Skin epidermis (tissue), 12 donors: Measurements from ENCODE around the gene TAPBP.
A peak's percentile ranks its signal among the peaks of the same experiment; 100 is the strongest.
"Not testable (repeated sequence)": the region's sequence is repeated elsewhere in the genome, so short reads cannot be mapped to it uniquely, and the experiment has no call there.

Experiments used
- H3K27ac ChIP-seq, 21 experiments: fragments of 200-600 bp; sonication (generic) in 11 of 21; one replicate each; pipeline ENCODE4 v1.5.0; 2020; ENCODE audit warnings: mild to moderate bottlenecking in 3 of 21, inconsistent platforms in 2 of 21, moderate library complexity in 2 of 21
- H3K4me3 ChIP-seq, 7 experiments: fragments of 200-600 bp; sonication (generic) in 2 of 7; one replicate each; pipeline ENCODE4 v1.5.0; 2020; ENCODE audit warnings: inconsistent platforms in 2 of 7, mild to moderate bottlenecking in 2 of 7, moderate library complexity in 1 of 7

The TAPBP gene

GRCh38 chr6:33262490-33262889 is 51.4 kb downstream of the TAPBP start:
- H3K4me3 ChIP-seq = not testable (repeated sequence)

DNA sequence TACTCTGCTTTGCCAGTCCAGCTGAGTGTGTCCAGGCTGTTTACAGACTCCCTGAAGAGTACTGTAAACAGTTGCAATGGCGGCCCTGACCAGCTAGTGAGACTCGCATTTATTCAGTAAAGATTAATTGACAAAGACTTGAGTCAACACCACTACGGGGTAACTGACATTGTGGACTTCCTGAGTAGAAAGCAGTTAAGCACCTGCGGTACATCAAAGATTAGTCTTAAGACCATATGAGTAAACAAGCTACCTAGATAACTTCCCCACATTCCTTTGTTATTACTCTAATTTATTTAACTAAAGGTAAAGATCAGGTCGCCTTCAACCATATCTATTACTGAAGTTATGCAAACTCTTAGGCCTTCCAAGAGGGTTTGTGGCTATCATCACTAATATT is 54.8 kb downstream of the TAPBP start:
- Histone ChIP-seq H3K4me3 (no peak overlapping the region), H3K27ac (no peak overlapping the region)

More at GRCh38 chr6:33262490-33262889, 51.4 kb downstream of the TAPBP start:
- not testable (repeated sequence) for H3K27ac ChIP-seq

DNA sequence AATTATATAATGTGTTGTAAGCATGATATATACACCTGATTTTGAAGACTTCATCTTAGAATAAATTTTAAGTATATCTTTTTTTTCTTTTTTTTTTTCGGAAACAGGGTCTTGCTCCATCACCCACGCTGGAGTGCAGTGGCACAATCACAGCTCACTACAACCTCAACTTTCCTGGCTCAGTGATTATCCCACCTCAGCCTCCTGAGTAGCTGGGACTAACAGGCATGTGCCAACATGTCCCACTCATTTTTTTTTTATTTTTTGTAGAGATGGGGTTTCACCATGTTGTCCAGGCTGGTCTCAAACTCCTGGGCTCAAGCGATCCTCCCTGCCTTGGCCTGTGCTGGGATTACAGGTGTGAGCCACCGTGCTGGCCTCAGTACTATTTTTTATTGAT is 59.3 kb downstream of the TAPBP start:
- Histone ChIP-seq H3K4me3 (no peak overlapping the region), H3K27ac (no peak overlapping the region)

DNA sequence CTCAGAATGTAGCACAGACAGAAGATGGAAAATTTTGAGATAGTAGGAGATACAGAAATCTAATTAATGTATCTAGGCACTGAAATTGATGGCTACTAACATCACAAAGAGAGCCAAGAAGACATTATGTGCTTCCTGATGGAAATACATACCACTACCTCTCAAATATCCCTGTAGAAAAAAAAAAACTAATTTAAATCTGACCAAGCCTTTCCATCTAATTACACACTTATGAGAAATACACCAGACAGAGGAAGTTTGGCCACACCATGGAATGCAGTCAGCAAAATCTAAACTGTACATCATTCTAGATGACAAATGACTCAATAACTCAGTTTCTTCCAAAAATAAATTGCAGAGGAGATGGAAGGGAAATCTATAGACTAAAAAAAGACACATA is 61.1 kb downstream of the TAPBP start:
- no peak overlapping the region for H3K27ac ChIP-seq

DNA sequence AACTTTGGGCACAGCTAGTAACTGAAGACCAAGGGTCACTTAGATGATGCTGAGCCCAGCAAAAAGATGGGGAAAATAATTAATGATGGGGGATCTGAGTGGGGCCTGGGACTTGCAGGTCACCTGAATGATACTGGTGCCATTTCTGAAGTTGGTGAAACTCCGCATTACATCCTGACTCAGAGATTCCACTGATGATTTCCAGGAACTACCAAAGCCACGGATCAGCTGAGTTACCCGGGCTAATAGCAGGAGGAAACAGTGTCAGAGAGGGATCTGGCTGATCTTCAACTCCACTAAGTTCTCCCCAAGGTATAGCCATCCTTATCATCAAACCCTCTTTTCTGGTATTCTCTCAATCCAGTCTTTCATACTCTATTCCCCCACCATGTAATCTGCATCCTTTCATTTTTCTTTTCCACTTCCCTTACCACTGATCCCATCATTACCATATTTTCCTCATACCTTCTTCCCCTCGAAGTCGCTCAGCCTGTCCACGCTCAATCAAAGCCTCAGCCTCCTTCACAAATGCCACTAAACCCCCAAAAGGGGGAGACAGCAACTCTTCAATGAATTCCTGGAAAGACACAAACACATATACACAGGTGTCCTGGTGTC is 62.4 kb downstream of the TAPBP start:
- no peak overlapping the region for H3K27ac ChIP-seq
- no peak overlapping the region for H3K4me3 ChIP-seq

More for the DNA sequence above, 61.1 kb downstream of the TAPBP start:
- H3K4me3 ChIP-seq = no peak overlapping the region

- Histone ChIP-seq H3K27ac (peak overlapping the region in 16 of 21 experiments; percentile 49 to 99 (median 93)), H3K4me3 (no peak overlapping the region)
These were observed 63.1 kb downstream of the TAPBP start for GRCh38 chr6:33250731-33251130.

DNA sequence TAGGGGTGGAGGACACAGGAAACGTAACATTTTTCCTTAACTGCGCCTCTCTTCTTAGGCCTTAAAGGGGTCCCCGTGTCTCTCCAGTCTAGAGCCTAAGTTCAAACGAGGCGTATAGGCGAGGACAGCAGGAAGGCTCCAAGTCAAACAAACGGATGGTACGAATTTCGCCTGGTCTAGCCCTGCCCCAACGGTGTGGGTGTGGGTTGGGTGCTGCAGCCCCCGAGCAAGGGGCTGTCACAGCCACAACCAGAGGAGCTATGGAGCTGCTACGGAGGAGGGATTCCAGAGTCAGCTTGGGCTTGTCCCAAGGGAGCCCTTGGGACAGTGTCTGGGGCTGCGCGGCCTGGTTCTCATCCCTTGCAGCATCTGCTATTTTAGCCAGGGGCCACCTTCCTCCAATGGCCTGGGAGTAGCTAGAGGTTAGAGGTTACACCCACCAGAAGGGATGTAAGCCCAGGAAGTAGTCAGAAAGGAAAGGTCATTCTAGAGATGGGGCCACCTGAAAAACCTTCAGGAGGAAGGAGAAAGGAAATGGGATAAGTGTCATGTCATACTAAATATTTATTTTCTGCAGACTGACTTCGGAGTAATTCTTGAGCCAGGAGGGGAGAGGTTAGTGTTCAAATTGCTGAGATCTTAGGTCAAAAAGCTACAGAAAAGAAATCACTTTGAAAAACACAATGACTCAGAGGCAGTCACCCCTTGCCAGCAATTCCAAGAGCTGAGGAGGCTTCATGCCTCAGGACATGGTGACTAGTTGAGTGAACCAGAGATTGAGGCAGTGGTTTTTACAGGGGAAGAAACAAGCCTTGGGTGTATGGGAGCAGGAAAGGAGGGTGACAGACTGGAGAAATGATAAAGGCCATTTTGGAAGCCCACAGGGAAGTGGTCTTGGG is 63.9 kb downstream of the TAPBP start:
- peak overlapping the region; percentile 76 to 99 (median 92) for H3K27ac ChIP-seq
- peak overlapping the region; percentile 36 to 59 (median 48) for H3K4me3 ChIP-seq
